Chondrocyte (in vitro differentiated cells): ENCODE data around the gene ADGRL2. TPM values are rescaled to one million over a fixed set of nuclear protein-coding genes. Genes with fewer than 3 reads are reported as not detected.

Source experiments
- DNase-seq: peaks from one replicate; pipeline ENCODE4 v3.0.0; 2021; ENCODE audit warnings: mixed read lengths, low spot score
- H3K27ac Mint-ChIP-seq: one replicate; pipeline ENCODE4 v1.8.0; 2021; ENCODE audit warnings: mild to moderate bottlenecking, moderate library complexity, mixed read lengths; ENCODE audit not compliant: unreplicated experiment
- H3K27me3 Mint-ChIP-seq: 2 replicates; pipeline ENCODE4 v1.8.0; 2021; ENCODE audit warnings: low read depth, mixed read lengths
- H3K36me3 Mint-ChIP-seq: 2 replicates; pipeline ENCODE4 v1.8.0; 2021; ENCODE audit warnings: low read depth, mixed read lengths
- H3K4me1 Mint-ChIP-seq: 2 replicates; pipeline ENCODE4 v1.8.0; 2021; ENCODE audit warnings: low read depth, mild to moderate bottlenecking, mixed read lengths
- H3K4me3 Mint-ChIP-seq: one replicate; pipeline ENCODE4 v1.8.0; 2021; ENCODE audit warnings: mild to moderate bottlenecking, moderate library complexity, mixed read lengths; ENCODE audit not compliant: unreplicated experiment
- H3K9me3 Mint-ChIP-seq: 2 replicates; pipeline ENCODE4 v1.8.0; 2021; ENCODE audit warnings: low read depth, mixed read lengths
- CTCF ChIP-seq: fragments of 200-600 bp; sonication (generic); IDR thresholded peaks from 2 replicates; pipeline ENCODE4 v1.5.0; 2021; ENCODE audit warnings: antibody characterized with exemption, mild to moderate bottlenecking, moderate library complexity
- total RNA-seq: library from RNA; stranded (reverse); gene quantifications from 3 replicates; pipeline ENCODE4 v1.2.1, GENCODE V29; 2021

Gene ADGRL2
- total RNA-seq, 1 donor from 2014 or later = 51.2 TPM

- Mint-ChIP-seq H3K27ac (no peak overlapping the region), H3K9me3 (no peaks in the 10 kb centered on the region), H3K4me1 (no peaks in the 10 kb centered on the region), H3K36me3 (no peaks in the 10 kb centered on the region), H3K4me3 (no peak overlapping the region), H3K27me3 (no peaks in the 10 kb centered on the region)
- no peak for DNase-seq
- TF ChIP-seq CTCF = no peak
Measured at GRCh38 chr1:81758181-81758580, 42.6 kb upstream of the ADGRL2 start.

- Mint-ChIP-seq H3K36me3 (no peaks in the 10 kb centered on the region), H3K4me3 (no peak overlapping the region), H3K27me3 (no peaks in the 10 kb centered on the region), H3K9me3 (no peaks in the 10 kb centered on the region), H3K4me1 (no peaks in the 10 kb centered on the region), H3K27ac (no peak overlapping the region)
- TF ChIP-seq CTCF = peak; percentile 90
- no peak for DNase-seq
Measured at GRCh38 chr1:81760477-81761097, 40.1 kb upstream of the ADGRL2 start.

- no peak for TF ChIP-seq CTCF
- DNase-seq = no peak
- no peaks in the 10 kb centered on the region for H3K9me3 Mint-ChIP-seq
- no peaks in the 10 kb centered on the region for H3K36me3 Mint-ChIP-seq
- H3K4me1 Mint-ChIP-seq = no peaks in the 10 kb centered on the region
- no peak overlapping the region for H3K27ac Mint-ChIP-seq
- H3K27me3 Mint-ChIP-seq = no peaks in the 10 kb centered on the region
- H3K4me3 Mint-ChIP-seq = no peak overlapping the region
Measured at GRCh38 chr1:81775510-81775909, 25.2 kb upstream of the ADGRL2 start.

- no peak overlapping the region for H3K27ac Mint-ChIP-seq
- TF ChIP-seq CTCF = no peak
- H3K9me3 Mint-ChIP-seq = no peaks in the 10 kb centered on the region
- H3K4me1 Mint-ChIP-seq = no peaks in the 10 kb centered on the region
- no peak for DNase-seq
- H3K4me3 Mint-ChIP-seq = no peak overlapping the region
- no peaks in the 10 kb centered on the region for H3K27me3 Mint-ChIP-seq
- no peaks in the 10 kb centered on the region for H3K36me3 Mint-ChIP-seq
Measured at GRCh38 chr1:81780705-81781454, 19.9 kb upstream of the ADGRL2 start.

- TF ChIP-seq CTCF = no peak
- H3K4me3 Mint-ChIP-seq = no peak overlapping the region
- H3K36me3 Mint-ChIP-seq = no peaks in the 10 kb centered on the region
- H3K4me1 Mint-ChIP-seq = no peaks in the 10 kb centered on the region
- no peak for DNase-seq
- H3K27me3 Mint-ChIP-seq = no peaks in the 10 kb centered on the region
- no peak overlapping the region for H3K27ac Mint-ChIP-seq
- no peaks in the 10 kb centered on the region for H3K9me3 Mint-ChIP-seq
Measured at GRCh38 chr1:81781749-81782148, 19.0 kb upstream of the ADGRL2 start.
